ENCODE data around the gene CASP6.

The CASP6 gene

GRCh38 chr4:109713500-109713899 is 10.3 kb upstream of the CASP6 start:
- H3K27me3 ChIP-seq (ENCODE audit: insufficient read depth, low read depth, severe bottlenecking) = no peaks in the 10 kb centered on the region
- no peak for DNase-seq
- H3K36me3 ChIP-seq = peaks cover 50% of the 10 kb centered on the region
- no peak overlapping the region for H3K4me3 ChIP-seq (ENCODE audit: low read depth, low read length)
- no peak for TF ChIP-seq CTCF (IDR thresholded peaks at IDR 0.05; ENCODE audit: low read depth, low read length)
- no peaks in the 10 kb centered on the region for H3K9me3 ChIP-seq (ENCODE audit: severe bottlenecking)
- no peak overlapping the region for H3K27ac ChIP-seq

GRCh38 chr4:109708990-109709389 is 5.7 kb upstream of the CASP6 start:
- no peak overlapping the region for H3K27ac ChIP-seq
- peaks cover 23% of the 10 kb centered on the region for H3K36me3 ChIP-seq
- TF ChIP-seq CTCF (IDR thresholded peaks at IDR 0.05; ENCODE audit: low read depth, low read length) = no peak
- DNase-seq = no peak
- H3K4me3 ChIP-seq (ENCODE audit: low read depth, low read length) = no peak overlapping the region
- H3K27me3 ChIP-seq (ENCODE audit: insufficient read depth, low read depth, severe bottlenecking) = no peaks in the 10 kb centered on the region
- H3K9me3 ChIP-seq (ENCODE audit: severe bottlenecking) = no peaks in the 10 kb centered on the region

GRCh38 chr4:109708435-109708834 is 5.2 kb upstream of the CASP6 start:
- Histone ChIP-seq H3K9me3 (ENCODE audit: severe bottlenecking) (no peaks in the 10 kb centered on the region), H3K27ac (no peak overlapping the region)
- no peak for TF ChIP-seq CTCF (IDR thresholded peaks at IDR 0.05; ENCODE audit: low read depth, low read length)

GRCh38 chr4:109703664-109704361 is 568 bp upstream of the CASP6 start:
- H3K27me3 ChIP-seq (ENCODE audit: insufficient read depth, low read depth, severe bottlenecking) = no peaks in the 10 kb centered on the region
- peak overlapping the region; percentile 57 for H3K4me3 ChIP-seq (ENCODE audit: low read depth, low read length)
- no peak for DNase-seq
- H3K27ac ChIP-seq = peak overlapping the region; percentile 75
- peaks cover 3% of the 10 kb centered on the region; the same call in 1 of the 2 replicates for H3K36me3 ChIP-seq
- no peak for TF ChIP-seq CTCF (IDR thresholded peaks at IDR 0.05; ENCODE audit: low read depth, low read length)
- H3K9me3 ChIP-seq (ENCODE audit: severe bottlenecking) = no peaks in the 10 kb centered on the region

More at GRCh38 chr4:109708435-109708834, 5.2 kb upstream of the CASP6 start:
- H3K27me3 ChIP-seq (ENCODE audit: insufficient read depth, low read depth, severe bottlenecking) = no peaks in the 10 kb centered on the region
- H3K36me3 ChIP-seq = peaks cover 19% of the 10 kb centered on the region
- no peak overlapping the region for H3K4me3 ChIP-seq (ENCODE audit: low read depth, low read length)
- no peak for DNase-seq

GRCh38 chr4:109701566-109702410 is 1.5 kb downstream of the CASP6 start:
- Histone ChIP-seq H3K9me3 (ENCODE audit: severe bottlenecking) (no peaks in the 10 kb centered on the region), H3K27ac (peak overlapping the region; percentile 75; the same call in 1 of the 2 replicates), H3K27me3 (ENCODE audit: insufficient read depth, low read depth, severe bottlenecking) (no peaks in the 10 kb centered on the region), H3K4me3 (ENCODE audit: low read depth, low read length) (peak overlapping the region; percentile 57), H3K36me3 (peaks cover 11% of the 10 kb centered on the region)
- TF ChIP-seq CTCF (IDR thresholded peaks at IDR 0.05; ENCODE audit: low read depth, low read length) = no peak
- peak; percentile 31 for DNase-seq
